Lung (tissue), 12 donors: ENCODE data around the gene RGS7. TPM values are rescaled to one million over a fixed set of nuclear protein-coding genes. Genes with fewer than 3 reads are reported as not detected.
"Not testable (repeated sequence)": the region's sequence is repeated elsewhere in the genome, so short reads cannot be mapped to it uniquely, and the experiment has no call there.

Experiments used
- ATAC-seq: fragments of 200-7000 bp; cut with Tn5 transposase; one replicate; pipeline ENCODE4 v1.9.1; 2020; ENCODE audit warnings: moderate number of reproducible peaks; ENCODE audit not compliant: insufficient read depth, low FRiP score
- DNase-seq, 3 donors: peaks; one replicate each; pipeline ENCODE4 v3.0.0-alpha.2; 2013 to 2017
- H3K27ac ChIP-seq, 2 donors: one replicate each; pipeline ENCODE4 v1.5.1; 2013; ENCODE audit warnings: mild to moderate bottlenecking in 2 of 2, moderate library complexity in 2 of 2, control low read depth in 1 of 2, inconsistent platforms in 1 of 2, low read depth in 1 of 2, low read length in 1 of 2
- H3K27me3 ChIP-seq, 3 donors: one replicate each; pipeline ENCODE4 v1.5.1; 2013; ENCODE audit warnings: low read length in 2 of 3; ENCODE audit not compliant: control insufficient read depth in 3 of 3, insufficient read depth in 3 of 3
- H3K36me3 ChIP-seq, 4 donors: one replicate each; pipeline ENCODE4 v1.5.1; 2013; ENCODE audit warnings: low read length in 4 of 4, mild to moderate bottlenecking in 1 of 4, moderate library complexity in 1 of 4; ENCODE audit not compliant: control insufficient read depth in 4 of 4, insufficient read depth in 4 of 4
- H3K4me1 ChIP-seq, 5 donors: one replicate each; pipeline ENCODE4 v1.5.1; 2013; ENCODE audit warnings: low read length in 5 of 5, mild to moderate bottlenecking in 2 of 5, moderate library complexity in 1 of 5; ENCODE audit not compliant: control insufficient read depth in 5 of 5, insufficient read depth in 5 of 5
- H3K4me3 ChIP-seq: one replicate; pipeline ENCODE4 v1.5.1; 2013; ENCODE audit warnings: mild to moderate bottlenecking, control low read depth, moderate library complexity
- H3K9ac ChIP-seq, 2 donors: one replicate each; pipeline ENCODE4 v1.5.1; 2013; ENCODE audit warnings: low read length in 2 of 2, control low read depth in 1 of 2; ENCODE audit not compliant: insufficient read depth in 1 of 2
- H3K9me3 ChIP-seq, 4 donors: one replicate each; pipeline ENCODE4 v1.5.1; 2013; ENCODE audit warnings: low read length in 3 of 4, mild to moderate bottlenecking in 1 of 4, moderate library complexity in 1 of 4; ENCODE audit not compliant: control insufficient read depth in 4 of 4, insufficient read depth in 3 of 4
- WGBS, 2 donors: extraction: QIAGEN DNeasy Blood & Tissue Kit; methylation state at CpG; one replicate each; pipeline ENCODE4 v1.1.7; 2013; 5-methylcytosine and 5-hydroxymethylcytosine counted together
- polyA plus RNA-seq, 2 donors: library from polyadenylated mRNA; stranded (reverse); fragments of 200-250 nt; gene quantifications; one replicate each; pipeline ENCODE4 v1.2.1, GENCODE V29; 2013
- total RNA-seq, 2 donors: library from RNA; depleted of rRNA in 1 of 2; stranded (reverse); fragments of >200 nt in 1 of 2; gene quantifications; one replicate each; pipeline ENCODE4 v1.2.1, GENCODE V29; 2014 to 2021
- TF ChIP-seq, protein P1 (sequence below): IDR thresholded peaks from 2 replicates; pipeline ENCODE4 v1.5.1; 2012; ENCODE audit warnings: mild to moderate bottlenecking; ENCODE audit errors: control extremely low read depth, extremely low read depth
- donor health status: control.
- donor health status: control.
- donor health status: Bipolar disorder and iron deficiency.
- donor health status: healthy.
- donor health status: DM: yes; HTN: yes; CAD: no.

RGS7 gene
- total and polyA plus RNA-seq, 4 donors: 0.06 to 0.25 (median 0.08) TPM; not detected in 1

- DNase-seq (no peak), ATAC-seq (no peak)
- Histone ChIP-seq H3K4me1 (no peaks in the 10 kb centered on the region), H3K4me3 (no peak overlapping the region), H3K9ac (no peak overlapping the region), H3K27ac (no peak overlapping the region), H3K36me3 (no peaks in the 10 kb centered on the region), H3K27me3 (no peaks in the 10 kb centered on the region), H3K9me3 (no peaks in the 10 kb centered on the region)
- TF ChIP-seq, protein P1, sequence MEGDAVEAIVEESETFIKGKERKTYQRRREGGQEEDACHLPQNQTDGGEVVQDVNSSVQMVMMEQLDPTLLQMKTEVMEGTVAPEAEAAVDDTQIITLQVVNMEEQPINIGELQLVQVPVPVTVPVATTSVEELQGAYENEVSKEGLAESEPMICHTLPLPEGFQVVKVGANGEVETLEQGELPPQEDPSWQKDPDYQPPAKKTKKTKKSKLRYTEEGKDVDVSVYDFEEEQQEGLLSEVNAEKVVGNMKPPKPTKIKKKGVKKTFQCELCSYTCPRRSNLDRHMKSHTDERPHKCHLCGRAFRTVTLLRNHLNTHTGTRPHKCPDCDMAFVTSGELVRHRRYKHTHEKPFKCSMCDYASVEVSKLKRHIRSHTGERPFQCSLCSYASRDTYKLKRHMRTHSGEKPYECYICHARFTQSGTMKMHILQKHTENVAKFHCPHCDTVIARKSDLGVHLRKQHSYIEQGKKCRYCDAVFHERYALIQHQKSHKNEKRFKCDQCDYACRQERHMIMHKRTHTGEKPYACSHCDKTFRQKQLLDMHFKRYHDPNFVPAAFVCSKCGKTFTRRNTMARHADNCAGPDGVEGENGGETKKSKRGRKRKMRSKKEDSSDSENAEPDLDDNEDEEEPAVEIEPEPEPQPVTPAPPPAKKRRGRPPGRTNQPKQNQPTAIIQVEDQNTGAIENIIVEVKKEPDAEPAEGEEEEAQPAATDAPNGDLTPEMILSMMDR: no peak
These were observed 617.9 kb downstream of the RGS7 start for GRCh38 chr1:240739139-240739538.

DNA sequence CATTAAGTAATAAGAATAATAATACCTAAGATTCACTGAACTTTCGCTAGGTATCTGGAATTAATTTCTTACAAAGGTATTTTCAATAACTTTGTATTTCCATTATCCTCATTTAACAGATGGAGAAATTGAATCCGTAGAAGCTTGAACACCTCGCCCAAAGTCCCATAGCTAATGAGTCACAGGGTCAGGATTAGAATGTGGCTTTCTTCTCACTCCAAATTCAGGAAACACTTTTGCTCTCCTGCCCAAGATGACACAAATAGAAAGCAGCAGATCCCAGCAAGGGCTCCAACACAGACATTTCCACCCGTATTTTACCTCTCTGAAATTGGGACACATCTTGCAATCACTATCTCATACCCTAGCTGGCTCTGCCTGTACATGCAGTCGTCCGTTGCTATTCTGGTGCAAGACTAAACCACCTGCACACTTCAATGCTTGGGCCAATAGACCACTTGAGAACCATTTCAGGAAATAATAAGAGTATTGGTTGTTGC lies 619.2 kb downstream of the RGS7 start:
- Histone ChIP-seq H3K27ac (no peak overlapping the region), H3K9ac (no peak overlapping the region), H3K9me3 (no peaks in the 10 kb centered on the region), H3K4me1 (no peaks in the 10 kb centered on the region), H3K4me3 (no peak overlapping the region), H3K36me3 (no peaks in the 10 kb centered on the region), H3K27me3 (no peaks in the 10 kb centered on the region)
- DNase-seq: no peak
- 86 to 89% methylated on average over 6 of the region's 6 CpGs for WGBS, 2 donors
- TF ChIP-seq, protein P1: no peak
- no peak for ATAC-seq

DNA sequence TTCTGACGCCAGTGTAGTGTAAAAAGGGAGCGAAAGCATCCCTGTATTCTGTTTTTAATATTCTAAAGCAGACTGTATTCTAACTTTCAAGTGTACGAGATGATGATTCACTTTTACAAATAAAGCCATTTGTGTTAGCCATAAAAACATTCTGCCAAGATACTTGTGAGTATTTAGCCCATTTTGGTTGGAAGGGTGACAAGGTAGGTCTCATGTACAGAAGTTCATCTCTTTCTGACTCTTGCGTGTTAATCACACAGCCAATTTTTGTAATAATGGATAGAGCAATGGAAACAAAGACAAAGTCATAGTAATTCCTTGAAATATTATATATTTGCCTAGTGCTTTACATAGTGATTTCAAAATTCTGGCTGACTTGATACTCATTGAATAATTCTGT lies 619.7 kb downstream of the RGS7 start:
- H3K27me3 ChIP-seq: no peaks in the 10 kb centered on the region
- no peaks in the 10 kb centered on the region for H3K4me1 ChIP-seq
- H3K36me3 ChIP-seq: no peaks in the 10 kb centered on the region
- WGBS, 2 donors: 89 to 91% methylated on average over 4 of the region's 4 CpGs
- H3K9ac ChIP-seq: no peak overlapping the region
- TF ChIP-seq, protein P1: no peak
- no peak for ATAC-seq
- no peak overlapping the region for H3K27ac ChIP-seq
- no peak overlapping the region for H3K4me3 ChIP-seq
- no peaks in the 10 kb centered on the region for H3K9me3 ChIP-seq
- no peak for DNase-seq

DNA sequence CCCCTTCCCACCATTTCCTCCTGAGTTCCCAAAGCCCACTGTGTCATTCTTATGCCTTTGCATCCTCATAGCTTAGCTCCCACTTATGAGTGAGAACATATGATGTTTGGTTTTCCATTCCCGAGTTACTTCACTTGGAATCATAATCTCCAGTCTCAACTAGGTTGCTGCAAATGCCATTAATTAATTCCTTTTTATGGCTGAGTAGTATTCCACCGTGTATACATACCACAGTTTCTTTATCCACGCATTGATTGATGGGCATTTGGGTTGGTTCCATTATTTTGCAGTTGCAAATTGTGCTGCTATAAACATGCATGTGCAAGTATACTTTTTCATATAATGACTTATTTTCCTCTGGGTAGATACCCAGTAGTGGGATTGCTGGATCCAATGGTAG lies 622.3 kb downstream of the RGS7 start:
- DNase-seq, H3K4me1 ChIP-seq, ATAC-seq, H3K4me3 ChIP-seq, H3K27ac ChIP-seq, H3K27me3 ChIP-seq, H3K36me3 ChIP-seq, H3K9me3 ChIP-seq, H3K9ac ChIP-seq: not testable (repeated sequence)
- WGBS, 2 donors: 79 to 85% methylated on average over 3 of the region's 3 CpGs
